ENCODE measurements around the gene NPC2.

Gene NPC2

DNA sequence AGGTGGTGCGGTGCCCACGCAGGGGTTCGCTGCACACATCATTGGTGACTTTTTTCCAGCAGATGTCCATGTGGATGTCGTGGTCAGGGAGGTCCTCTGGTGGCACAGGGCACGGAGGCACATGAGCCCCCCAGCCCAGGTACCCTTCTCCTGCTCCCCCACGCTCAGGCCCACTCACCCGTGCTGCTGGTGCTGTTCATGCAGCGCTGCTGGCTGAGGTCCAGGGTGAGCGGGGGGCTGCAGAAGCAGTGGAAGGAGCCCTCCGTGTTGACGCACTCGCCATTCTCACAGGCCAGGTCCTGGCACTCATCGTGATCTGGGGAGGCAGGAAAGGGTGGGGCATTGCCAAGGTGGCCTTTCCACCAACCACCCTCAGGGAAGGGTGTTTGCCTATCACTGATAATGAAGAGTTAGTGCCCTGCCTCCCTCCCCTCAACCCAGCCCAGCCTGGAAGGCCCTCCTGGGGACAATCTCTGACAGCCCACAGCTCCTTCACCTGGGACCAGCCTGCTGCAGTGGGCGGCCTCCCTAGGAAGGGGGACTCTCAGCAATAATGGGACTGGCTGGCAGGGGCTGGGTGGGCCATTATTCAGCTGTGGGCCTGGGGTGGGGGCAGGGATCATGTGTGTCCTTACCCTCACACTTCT is 10.3 kb upstream of the NPC2 start:
- DNase-seq (ENCODE audit: low read depth): no peak

DNA sequence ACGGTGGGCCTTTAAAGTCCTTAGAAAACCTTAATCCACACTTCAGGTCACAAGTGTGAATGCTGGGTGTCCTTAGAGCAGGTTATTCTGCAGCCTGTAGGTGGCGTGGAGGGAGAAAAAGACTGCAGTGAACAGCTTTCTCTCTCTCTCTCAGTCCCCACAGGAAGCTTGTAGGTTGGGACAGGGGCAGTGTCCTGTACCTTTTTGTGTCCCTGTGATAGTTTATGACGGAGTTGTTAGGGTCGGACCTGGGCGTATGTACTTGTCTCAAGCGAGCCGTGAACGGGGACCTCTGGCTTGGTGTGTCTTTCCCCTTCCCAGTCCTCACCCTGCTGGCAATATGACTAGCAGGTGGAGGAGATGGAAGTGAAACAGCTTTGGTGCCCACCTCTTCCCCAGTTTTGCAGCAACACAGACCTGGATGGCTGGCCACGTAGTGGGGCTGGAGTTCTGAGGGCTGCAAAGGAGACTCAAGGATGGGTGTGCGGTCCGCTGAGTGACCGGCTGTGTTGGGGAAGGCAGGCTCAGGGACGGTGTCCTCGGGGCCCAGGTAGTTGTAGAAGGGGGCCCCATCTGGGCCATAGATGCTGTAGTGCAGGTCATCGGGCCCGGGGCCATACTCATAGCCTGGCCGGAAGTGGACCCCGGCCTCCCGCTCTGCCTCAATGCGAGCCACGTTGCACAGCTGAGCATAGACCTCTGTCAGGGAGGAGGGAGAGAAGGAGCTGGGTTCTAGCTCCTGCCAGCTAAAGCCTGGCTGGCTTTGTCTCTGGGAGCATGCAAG is 9.3 kb upstream of the NPC2 start:
- DNase-seq (ENCODE audit: low read depth): no peak

DNA sequence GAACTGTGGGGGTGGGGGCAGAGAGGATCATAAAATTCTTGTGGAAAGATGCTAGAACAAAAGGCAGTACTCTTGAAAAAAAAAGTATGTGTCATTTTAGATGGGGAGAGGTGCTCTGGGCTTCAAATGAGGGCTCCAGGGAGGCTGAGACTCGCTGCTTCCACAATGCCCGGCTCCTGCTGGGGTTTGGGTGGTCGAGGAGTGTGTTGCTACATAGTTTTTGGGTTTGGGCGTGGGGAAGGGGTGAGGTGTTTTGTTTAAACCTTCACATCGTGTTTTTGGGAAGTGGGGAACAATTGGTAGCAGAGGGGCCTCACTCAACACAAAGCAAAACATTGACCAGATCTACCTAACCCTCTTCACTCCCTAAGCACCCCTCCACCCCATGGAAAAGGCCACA is 8.6 kb upstream of the NPC2 start:
- DNase-seq (ENCODE audit: low read depth): no peak

DNA sequence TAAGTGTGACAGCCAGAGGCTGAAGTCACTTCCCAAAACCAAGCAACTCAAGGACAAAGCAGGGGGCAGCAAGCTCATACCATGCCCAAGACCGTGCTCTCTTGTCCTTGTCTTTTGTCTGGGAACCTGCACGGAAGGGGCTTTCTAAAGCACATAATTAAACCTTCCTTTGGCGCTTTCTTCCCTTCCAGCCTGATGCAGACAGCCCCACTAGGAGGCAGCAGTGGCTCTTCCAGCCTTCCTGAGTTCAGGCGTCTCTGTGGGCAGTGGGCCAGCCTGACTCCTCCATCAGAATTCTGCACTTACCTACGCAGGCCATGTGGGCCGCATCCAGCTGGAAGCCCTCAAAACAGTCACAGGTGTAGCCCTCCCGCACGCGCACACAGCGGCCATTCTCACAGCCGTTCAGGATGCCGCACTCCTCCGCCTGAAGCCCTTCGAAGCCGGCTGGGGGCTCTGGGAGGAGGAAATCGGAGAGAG is 8.1 kb upstream of the NPC2 start:
- no peak for DNase-seq (ENCODE audit: low read depth)

DNA sequence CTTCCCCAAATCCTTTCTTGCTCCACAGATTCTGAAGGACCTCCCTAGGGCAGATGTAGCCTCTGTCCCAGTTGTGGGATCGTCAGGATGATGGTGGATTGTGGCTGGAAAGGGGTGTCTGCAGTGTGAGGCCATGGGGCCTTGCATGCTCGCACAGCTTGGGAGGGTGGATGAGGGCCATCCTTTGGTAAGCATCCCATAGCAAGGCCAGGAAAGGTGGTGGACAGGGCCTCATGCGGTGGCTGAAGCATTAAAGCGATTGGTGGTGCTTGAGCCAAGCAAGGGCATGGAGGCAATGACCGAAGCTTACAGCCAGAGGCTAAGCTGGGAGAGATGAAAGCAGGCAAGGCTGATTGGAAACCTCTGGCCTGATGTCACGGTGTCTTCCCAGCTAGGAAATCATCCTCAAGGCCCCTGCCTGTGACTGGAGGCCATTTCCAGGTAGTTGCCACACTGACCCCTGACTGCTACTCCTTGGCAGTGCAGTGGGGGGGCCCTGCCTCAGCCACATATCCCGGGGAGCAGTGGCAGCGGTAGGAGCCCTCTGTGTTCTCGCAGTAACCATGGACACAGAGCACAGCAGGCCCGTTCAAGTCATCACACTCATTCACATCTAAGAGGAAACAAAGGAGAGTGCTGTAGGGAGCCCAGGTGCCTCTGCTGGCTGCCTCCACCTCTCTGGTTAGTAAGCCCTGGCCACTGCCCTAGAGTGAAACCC is 7.5 kb upstream of the NPC2 start:
- no peak for DNase-seq (ENCODE audit: low read depth)

DNA sequence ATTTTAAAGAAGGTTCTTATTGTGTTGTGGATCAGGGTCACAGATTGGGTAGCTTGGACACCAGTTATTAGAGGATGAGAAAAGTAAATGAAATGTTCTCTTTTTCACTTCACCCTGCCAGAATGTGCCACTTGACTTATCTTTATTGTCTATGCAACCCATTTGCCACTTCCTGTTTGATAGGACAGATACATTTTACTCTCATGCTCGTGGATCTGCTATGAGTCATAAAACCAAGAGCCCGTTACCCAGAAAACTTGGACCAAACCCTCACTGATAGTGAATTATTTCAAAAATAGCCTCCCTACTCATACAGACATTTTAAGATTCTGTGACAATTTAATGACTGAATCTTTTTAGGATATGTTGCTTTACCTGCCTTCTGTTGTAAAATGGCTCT is 2.3 kb upstream of the NPC2 start:
- DNase-seq (ENCODE audit: low read depth): no peak

DNA sequence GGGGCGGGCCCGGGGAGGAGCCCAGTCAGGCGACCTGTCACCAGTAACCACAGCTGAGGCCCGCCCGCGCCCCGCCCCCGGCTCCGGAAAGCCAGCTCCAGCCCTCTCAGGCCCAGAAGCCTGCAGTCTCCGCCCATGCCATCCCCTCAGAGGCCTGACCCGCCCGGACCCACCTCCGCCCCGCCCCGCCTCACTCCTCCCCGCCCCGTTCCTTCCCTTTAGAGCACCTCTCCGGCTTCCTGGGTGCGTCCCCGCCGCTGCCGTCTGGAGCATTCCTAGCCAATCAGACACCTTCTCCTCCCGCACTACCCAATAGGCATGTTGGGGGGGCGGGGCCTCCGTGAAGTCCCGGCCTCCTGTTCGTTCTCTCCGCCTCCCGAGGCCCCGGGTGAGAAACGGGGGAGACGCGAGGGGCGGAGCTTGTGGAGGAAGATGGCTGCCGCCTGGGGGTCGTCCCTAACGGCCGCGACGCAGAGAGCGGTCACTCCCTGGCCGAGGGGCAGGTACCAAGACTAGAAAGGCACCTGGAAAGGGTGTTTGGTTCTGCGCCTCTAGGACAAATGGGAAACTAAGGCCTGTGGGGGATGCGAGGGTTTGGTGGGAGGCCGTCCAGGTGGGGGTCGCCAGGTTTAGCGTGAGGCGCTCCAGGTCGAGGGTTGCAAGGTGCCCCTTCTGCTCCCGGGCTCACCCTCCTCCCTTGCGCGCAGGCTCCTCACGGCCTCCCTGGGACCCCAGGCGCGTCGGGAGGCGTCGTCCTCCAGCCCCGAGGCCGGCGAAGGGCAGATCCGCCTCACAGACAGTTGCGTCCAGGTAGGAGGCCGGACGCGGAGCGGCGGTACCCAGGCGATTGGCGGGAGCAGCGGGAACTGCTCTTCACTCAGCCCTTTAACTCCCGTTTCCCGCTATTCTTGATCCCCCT is 497 bp upstream of the NPC2 start, which contains the start of gene ISCA2:
Gene ISCA2 (plus strand): TSS at position 423 of the 919 bp plus-strand sequence. CDS start 10 bp downstream, at position 433.
- DNase-seq (ENCODE audit: low read depth): peak; percentile 93

DNA sequence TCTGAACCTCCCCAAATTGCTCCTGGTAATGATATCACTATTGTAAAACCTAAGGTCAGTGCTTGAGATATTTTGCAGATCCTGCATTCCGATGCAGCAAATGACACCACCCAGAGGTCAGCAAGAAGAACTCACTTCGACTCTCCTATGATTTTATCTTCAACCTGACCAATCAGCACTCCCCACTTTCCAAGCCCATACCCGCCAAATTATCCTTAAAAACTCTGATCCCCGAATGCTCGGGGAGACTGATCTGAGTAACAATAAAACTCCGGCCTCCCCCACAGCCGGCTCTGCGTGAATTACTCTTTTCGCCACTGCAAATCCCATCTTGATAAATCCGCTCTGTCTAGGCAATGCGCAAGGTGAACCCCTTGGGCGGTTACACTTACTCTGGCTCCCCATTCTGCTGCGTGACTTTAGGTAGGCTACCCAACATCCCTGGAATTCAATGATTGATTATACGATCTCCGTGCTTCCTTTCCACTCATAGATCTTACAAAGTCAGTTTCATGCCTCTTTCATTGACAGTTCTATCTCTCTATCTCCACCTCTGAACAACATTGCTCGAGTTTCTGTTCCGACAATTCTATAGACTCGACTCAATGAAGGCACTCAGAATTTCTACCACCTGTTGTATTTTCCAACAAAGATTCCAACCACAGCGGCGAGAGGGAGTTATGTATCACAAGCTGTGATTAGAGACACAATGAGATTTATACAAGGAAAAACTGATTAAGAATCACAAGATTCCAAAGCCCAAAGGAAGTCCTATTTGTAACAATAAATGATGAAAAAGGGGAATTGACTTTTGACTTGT is 939 bp downstream of the NPC2 start:
- no peak for DNase-seq (ENCODE audit: low read depth)

DNA sequence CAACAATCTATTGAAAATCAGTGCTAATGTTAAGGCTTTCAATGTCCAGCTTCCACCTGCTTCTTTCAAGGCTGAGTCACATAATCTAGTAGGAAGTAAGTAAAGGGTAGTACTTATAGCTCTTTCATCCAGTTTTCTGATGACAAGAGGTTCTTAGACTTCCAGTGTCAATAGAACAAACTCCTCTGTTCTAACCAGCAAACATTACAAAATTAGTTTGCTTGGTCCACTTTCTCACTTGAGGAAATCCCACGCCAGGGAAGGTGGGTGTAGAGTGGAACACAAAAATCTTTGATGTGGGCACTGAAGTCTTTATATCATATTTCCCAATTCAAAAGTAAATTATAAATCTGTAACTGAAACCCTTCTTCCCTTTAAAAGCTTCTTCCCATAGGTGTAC is 2.6 kb downstream of the NPC2 start:
- DNase-seq (ENCODE audit: low read depth): no peak

DNA sequence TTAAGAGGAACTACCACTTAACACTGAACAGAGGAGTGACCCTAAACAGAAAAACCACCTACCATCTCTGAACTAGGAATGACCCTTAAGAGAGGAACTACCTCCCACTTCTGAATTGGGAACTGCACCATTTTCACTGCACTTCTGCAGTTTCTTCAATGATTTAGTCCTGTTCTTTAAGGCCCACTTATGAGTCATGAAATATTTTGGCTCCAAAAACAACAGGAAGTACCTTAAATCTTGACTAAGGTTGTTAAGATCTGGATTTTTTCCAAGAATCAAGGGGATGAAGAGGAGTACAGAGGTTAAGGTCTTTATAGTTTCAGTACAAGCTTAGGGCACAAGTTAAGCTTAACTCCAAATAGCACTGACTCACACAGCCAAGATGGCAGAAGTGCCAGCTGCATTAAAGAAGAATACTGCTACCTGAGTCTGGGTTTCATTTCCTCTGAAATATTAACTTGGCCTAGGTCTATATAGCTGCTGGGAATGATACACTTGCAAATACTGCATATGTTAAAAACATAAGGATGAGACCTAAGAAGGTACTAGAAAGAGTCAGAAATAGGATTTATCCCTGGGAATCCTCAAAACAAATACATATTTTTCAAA is 4.2 kb downstream of the NPC2 start:
- no peak for DNase-seq (ENCODE audit: low read depth)

DNA sequence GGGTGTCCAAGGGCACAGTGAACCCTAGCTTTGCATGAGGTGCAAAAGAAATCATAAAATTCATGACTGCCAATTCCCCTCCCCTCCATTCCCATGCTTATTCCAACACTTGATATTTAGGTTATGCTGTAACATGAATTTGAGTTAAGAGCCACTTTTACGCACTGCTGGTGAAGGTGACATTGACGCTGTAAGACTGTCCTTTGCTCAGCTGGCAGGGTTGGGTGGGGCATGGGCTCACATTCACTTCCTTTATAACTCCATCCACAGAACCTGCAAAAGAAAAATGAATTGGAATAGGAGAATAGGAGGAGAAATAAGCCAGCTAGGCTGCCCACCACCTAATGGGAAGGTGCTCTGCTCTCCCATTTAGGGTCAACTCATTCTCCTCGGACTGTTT is 6.9 kb downstream of the NPC2 start:
- DNase-seq (ENCODE audit: low read depth): no peak

DNA sequence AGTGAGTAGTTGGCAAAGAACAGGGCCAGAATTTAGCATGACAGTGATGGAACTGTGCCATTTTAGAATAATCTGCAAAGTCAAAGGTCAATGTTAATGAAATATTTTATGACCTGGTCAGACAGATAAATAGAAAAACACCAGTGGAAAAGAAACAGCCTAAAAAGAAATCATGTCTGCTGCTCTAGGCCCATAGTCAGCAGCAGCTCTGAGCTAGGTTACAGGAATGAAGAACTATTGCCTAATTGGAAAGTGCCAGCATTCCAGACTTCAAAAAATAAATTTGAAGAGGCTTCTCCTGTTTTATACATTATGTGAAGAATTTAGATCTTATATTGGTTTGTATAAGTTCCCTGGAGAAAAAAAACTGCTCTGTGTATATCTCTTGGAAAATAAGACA is 9.8 kb downstream of the NPC2 start:
- DNase-seq (ENCODE audit: low read depth): no peak

DNA sequence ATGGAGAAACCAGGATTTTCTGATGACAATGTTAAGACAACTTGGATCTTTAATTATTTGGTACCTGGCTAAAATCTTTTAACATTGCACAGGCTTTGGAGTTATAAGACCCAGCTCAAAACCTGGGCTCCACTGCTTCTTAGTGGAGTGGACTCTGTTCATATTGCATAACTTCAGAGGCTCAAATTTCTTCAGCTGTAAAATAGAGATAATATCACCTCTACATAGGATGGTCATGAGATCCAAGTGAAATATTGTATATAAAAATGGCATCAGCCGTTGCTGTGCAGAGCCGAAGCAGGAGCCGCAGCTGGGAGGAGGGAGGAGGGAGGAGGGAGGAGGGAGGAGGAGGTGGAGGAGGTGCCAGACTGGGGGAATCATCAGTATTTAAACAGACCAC is 10.5 kb downstream of the NPC2 start:
- no peak for DNase-seq (ENCODE audit: low read depth)

DNA sequence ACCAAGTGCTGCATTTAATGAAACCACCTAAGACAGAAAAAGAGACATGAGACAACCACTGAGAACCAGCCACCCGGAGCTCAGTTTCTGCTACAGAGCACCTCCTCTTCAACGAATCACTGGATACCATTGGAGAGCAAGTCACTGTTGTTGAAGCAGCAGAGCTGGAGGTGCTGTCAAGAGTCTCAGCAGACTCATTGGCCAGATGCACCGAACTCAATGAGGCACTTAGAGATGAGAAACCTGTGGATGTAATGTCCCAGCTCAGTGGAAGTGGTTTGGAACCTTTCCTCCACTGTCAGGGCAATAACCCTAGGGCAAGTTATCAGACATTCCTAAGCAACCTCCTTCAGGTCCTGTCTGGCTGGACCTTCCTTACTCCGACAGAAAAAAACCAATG is 13.1 kb downstream of the NPC2 start:
- DNase-seq (ENCODE audit: low read depth): no peak

DNA sequence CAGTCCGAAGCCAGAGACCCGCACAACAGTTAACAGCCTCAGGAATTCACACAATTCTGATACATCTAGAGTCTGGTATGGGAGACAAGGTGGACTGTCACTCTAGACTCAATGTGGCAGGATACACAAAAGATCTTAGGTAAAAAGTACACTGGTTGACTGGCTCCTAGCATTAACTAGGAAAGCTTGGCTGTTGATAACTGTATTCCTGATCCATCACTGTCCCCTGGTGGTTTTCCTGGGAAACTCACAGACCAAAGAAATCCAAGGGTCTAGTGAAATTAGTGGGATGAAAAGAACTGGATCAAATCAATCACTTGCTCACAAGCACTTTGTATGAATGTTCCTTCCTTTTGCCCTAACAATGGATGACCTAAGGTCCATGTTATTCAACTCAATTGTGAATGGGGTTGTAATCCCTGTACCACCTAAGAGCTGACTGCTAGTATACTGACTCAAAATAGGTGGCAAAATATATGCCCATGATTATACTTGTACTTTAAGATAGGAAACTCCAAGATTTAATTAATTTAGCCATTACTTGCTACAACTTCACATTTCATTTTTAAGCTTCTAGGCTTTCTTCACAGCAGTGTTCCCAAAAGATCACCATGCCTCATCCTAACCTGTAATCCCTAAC is 14.0 kb downstream of the NPC2 start:
- no peak for DNase-seq (ENCODE audit: low read depth)

DNA sequence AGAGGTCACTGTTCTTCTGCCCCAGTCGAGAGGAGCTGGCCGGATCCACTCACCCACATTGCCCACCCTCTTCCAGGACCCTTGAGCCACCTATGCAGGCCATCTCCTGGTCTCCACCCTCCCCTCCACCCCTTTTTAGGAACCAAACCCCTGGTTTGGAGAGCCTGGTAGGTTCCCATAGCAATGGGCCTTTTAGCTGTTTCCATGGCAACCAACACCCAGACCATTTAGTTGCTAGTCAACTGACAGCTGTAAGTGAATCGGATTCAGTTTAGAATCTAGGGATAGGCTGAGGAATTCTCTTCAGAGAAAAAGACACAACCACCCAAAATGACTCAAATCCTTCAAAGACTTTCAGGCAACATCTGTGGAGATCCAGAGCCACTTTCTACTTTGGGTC is 16.5 kb downstream of the NPC2 start:
- DNase-seq (ENCODE audit: low read depth): no peak

DNA sequence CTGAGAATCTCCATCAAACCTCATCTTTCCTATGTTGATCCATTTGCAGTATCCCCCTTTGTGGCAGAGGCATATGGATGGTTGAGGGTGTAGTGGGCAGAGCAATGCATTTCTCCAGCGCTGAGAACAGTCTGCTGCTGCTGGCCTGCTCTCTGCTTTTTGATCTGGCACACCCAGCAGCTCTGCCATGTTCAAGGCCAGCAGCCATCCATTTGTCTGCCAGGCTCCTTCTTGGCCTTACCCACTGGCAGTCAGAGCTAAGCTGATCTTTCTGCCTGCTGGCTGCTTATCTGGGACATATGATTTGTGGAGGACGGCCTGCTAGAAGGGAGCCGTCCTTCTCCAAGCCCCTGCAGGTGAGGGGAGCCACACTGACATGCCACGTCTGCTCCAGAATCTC is 17.0 kb downstream of the NPC2 start:
- DNase-seq (ENCODE audit: low read depth): no peak

DNA sequence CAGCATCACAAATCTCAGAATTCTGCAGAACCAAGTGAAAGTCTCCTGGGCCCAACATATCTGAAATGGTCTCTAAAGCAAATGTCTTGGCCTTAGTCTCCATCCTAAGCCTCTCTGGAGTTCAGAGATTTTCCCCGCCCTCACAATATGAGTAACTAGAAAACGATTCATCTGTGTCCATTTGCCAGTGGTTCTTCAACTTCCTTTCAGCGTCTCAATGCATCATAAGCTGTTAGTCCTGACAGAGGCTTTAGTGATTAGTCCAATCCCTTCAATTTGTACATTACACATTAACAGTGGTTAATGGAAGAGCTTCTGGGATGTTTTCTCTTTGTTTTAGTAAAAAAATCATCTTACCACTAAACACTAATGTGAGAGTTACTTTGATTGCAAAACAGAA is 17.4 kb downstream of the NPC2 start:
- peak; percentile 54 for DNase-seq (ENCODE audit: low read depth)

DNA sequence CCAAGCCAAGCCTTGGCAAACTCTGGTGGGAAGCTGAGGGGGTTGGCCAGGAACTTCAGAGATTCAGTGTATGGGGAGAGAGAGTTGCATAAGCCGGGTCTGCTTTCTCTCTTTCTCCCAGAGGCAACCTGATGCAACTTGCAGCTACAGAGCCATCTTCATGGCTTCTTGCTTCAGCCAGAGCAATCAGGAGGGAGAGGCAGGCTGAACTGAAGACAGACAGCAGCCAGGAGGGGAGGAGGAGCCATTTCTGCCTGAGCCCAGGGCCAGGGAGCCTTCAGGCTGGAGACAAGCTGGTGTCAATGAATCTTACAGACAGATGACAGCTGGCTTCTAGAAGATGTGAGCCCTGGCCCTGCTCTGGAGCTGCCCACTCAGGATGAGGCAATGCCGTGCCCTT is 18.7 kb downstream of the NPC2 start:
- no peak for DNase-seq (ENCODE audit: low read depth)

DNA sequence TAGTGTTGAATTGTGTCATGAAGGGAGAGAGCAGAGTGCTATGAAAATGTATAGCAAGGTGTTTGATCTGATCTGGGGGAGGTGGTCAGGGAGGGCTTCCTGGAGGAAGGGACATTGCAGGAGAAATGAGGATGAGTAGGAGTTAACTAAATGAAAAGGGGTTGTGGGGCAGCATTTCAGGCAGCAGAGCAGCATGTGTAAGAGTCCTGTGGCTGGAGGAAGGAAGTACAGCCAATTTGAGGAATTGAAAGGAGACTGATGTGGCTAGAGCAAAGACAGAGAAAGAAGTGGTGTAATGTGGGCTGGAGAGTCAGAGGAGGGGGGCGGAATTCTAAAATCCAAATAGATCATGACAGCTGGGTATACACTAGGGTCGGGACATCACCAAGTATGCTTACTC is 20.5 kb downstream of the NPC2 start:
- DNase-seq (ENCODE audit: low read depth): no peak
